ENCODE measurements around the gene ABCC5. TPM values are rescaled to one million over a fixed set of nuclear protein-coding genes. Genes with fewer than 3 reads are reported as not detected.
A peak's percentile ranks its signal among the peaks of the same experiment; 100 is the strongest.

The ABCC5 gene
- total RNA-seq, 1 experiment from 2014 or later: 37.6 TPM

GRCh38 chr3:184016811-184017671 lies 643 bp downstream of the ABCC5 start:
- Mint-ChIP-seq H3K4me1 (peaks cover 24 to 25% of the 10 kb centered on the region in 2 experiments), H3K36me3 (ENCODE audit: insufficient read depth in 1 of 3, low read depth in 3 of 3) (peaks cover 12 to 18% (median 16%) of the 10 kb centered on the region in 3 experiments; a peak in 6 of 7 replicates), H3K4me3 (peak overlapping the region; percentile 97 to 99), H3K27ac (peak overlapping the region in 2 of 3 experiments; percentile 96 to 97; a peak in 4 of 7 replicates), H3K9me3 (no peaks in the 10 kb centered on the region; a peak in 1 of 5 replicates), H3K27me3 (ENCODE audit: low read depth) (peaks cover 3% of the 10 kb centered on the region; the same call in 1 of the 2 replicates)
- Histone ChIP-seq H4K5ac (ENCODE audit: insufficient read length, low read depth, low read length) (no peak overlapping the region), H2BK5ac (ENCODE audit: insufficient read length, low read length) (no peak overlapping the region), H3K23ac (ENCODE audit: insufficient read length, low read depth, low read length) (no peak overlapping the region), H3K27ac (ENCODE audit: insufficient read length, low read depth, low read length) (no peak overlapping the region), H2AK5ac (ENCODE audit: insufficient read length, low read length) (no peak overlapping the region), H4K91ac (ENCODE audit: insufficient read length, low read depth, low read length) (no peak overlapping the region), H2BK12ac (ENCODE audit: insufficient read length, low read depth, low read length) (no peak overlapping the region), H3K4me1 (ENCODE audit: insufficient read depth, low read length) (peaks cover 5% of the 10 kb centered on the region; the same call in 1 of the 2 replicates), H3K79me2 (ENCODE audit: insufficient read depth, low read length) (peaks cover 7% of the 10 kb centered on the region; the same call in 1 of the 2 replicates), H4K8ac (replicated peaks; ENCODE audit: insufficient read length, low read depth, low read length) (no peak overlapping the region), H3K18ac (ENCODE audit: insufficient read length, low read depth, low read length) (peak overlapping the region; percentile 27), H3K4me2 (ENCODE audit: insufficient read depth, insufficient read length, low read length) (peak overlapping the region; percentile 85), H3K56ac (ENCODE audit: insufficient read length, low read depth, low read length) (no peak overlapping the region), H3K9me3 (ENCODE audit: control insufficient read depth, low read depth, low read length) (no peaks in the 10 kb centered on the region), H3K27me3 (ENCODE audit: insufficient read depth, low read length) (no peaks in the 10 kb centered on the region), H2BK15ac (ENCODE audit: low read depth, low read length) (no peak overlapping the region), H3K4ac (ENCODE audit: low read depth, low read length) (no peak overlapping the region), H3T11ph (ENCODE audit: low read length) (no peak overlapping the region), H2BK120ac (ENCODE audit: low read depth, low read length, poor library complexity, severe bottlenecking) (no peak overlapping the region), H3K23me2 (ENCODE audit: insufficient read length, low read depth, low read length, poor library complexity, severe bottlenecking) (peaks cover 4% of the 10 kb centered on the region), H4K20me1 (ENCODE audit: control insufficient read depth, insufficient read depth, insufficient read length) (no peaks in the 10 kb centered on the region), H3K9ac (ENCODE audit: extremely low read depth, insufficient read length, low read length) (peak overlapping the region; percentile 63), H3K79me1 (ENCODE audit: insufficient read depth, low read depth, low read length, poor library complexity, severe bottlenecking) (no peaks in the 10 kb centered on the region), H2BK20ac (ENCODE audit: low read depth, low read length, poor library complexity, severe bottlenecking) (no peak overlapping the region), H3K14ac (ENCODE audit: insufficient read depth, low read length) (peak overlapping the region; percentile 82), H2AFZ (ENCODE audit: low read length) (no peak overlapping the region)
- DNase-seq: peak; percentile 69
- TF ChIP-seq CTCF (conservative IDR thresholded peaks at IDR 0.05): peak; percentile 99
- no CpG with 5 or more reads among the region's 57 CpGs for WGBS (ENCODE audit: extremely low coverage, insufficient read length, low lambda C conversion rate)
